Glutamatergic neuron (in vitro differentiated cells): ENCODE data around the gene TEX54. TPM values are rescaled to one million over a fixed set of nuclear protein-coding genes. Genes with fewer than 3 reads are reported as not detected.

ENCODE experiments used
- DNase-seq: peaks from one replicate; pipeline ENCODE4 v3.0.0; 2022
- H3K27ac Mint-ChIP-seq: one replicate; pipeline ENCODE4 v1.8.0; 2020; ENCODE audit warnings: mild to moderate bottlenecking, mixed read lengths, inconsistent platforms; ENCODE audit not compliant: unreplicated experiment
- H3K27me3 Mint-ChIP-seq: one replicate; pipeline ENCODE4 v1.8.0; 2020; ENCODE audit warnings: mild to moderate bottlenecking, moderate library complexity, mixed read lengths, inconsistent platforms; ENCODE audit not compliant: unreplicated experiment
- H3K36me3 Mint-ChIP-seq: one replicate; pipeline ENCODE4 v1.8.0; 2020; ENCODE audit warnings: mild to moderate bottlenecking, mixed read lengths, inconsistent platforms; ENCODE audit not compliant: unreplicated experiment
- H3K4me1 Mint-ChIP-seq: one replicate; pipeline ENCODE4 v1.8.0; 2020; ENCODE audit warnings: mild to moderate bottlenecking, low read depth, mixed read lengths, inconsistent platforms; ENCODE audit not compliant: unreplicated experiment
- H3K4me3 Mint-ChIP-seq: one replicate; pipeline ENCODE4 v1.8.0; 2020; ENCODE audit warnings: mild to moderate bottlenecking, mixed read lengths, inconsistent platforms; ENCODE audit not compliant: unreplicated experiment
- H3K9me3 Mint-ChIP-seq: one replicate; pipeline ENCODE4 v1.8.0; 2020; ENCODE audit warnings: mild to moderate bottlenecking, moderate library complexity, mixed read lengths, inconsistent platforms; ENCODE audit not compliant: unreplicated experiment
- microRNA-seq: library from miRNA; unstranded; fragments of <30 nt; microRNA quantifications from one replicate; pipeline ENCODE4, GENCODE V29; 2020; ENCODE audit not compliant: unreplicated experiment
- total RNA-seq: library from RNA; stranded (reverse); fragmentation: NEBNext Ultra II Directional; extraction: Animal tissue kit (Norgen Biotek cat#: 25700); gene quantifications from one replicate; pipeline ENCODE4 v1.2.1, GENCODE V29; 2021; ENCODE audit not compliant: unreplicated experiment
- TF ChIP-seq, protein P1 (sequence below): fragments of 200-600 bp; sonication (generic); IDR thresholded peaks from one replicate; pipeline ENCODE4 v1.5.0; 2021; ENCODE audit not compliant: partially characterized antibody, unreplicated experiment

Gene TEX54
- total RNA-seq, 1 donor from 2014 or later = 1.0 TPM

DNA sequence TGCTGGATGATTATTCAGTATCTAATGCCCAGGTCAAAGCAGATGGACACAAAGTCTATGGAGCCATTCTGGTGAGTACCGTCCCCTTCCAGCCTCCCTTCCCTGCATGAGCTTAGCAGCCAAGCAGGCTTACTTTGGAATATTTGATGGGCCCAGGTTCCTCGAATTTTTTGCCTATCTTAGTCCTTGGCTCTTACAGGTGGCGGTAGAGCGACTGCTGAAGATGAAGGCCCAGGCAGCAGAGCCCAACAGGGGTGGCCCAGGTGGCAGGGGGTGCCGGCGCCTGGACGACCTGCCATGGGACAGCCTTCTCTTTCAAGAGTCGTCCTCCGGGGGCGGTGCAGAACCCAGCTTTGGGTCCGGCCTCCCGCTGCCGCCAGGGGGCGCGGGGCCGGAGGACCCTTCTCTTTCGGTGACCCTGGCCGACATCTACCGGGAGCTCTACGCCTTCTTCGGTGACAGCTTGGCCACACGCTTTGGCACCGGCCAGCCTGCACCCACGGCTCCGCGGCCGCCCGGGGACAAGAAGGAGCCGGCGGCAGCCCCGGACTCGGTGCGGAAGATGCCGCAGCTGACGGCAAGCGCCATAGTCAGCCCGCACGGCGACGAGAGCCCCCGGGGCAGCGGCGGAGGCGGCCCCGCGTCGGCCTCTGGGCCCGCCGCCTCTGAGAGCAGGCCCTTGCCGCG, 46.2 kb downstream of the TEX54 start:
- peak overlapping the region; percentile 82 for H3K27ac Mint-ChIP-seq
- peak overlapping the region; percentile 79 for H3K4me3 Mint-ChIP-seq
- H3K36me3 Mint-ChIP-seq = no peaks in the 10 kb centered on the region
- peaks cover 2% of the 10 kb centered on the region for H3K27me3 Mint-ChIP-seq
- peaks cover 4% of the 10 kb centered on the region for H3K4me1 Mint-ChIP-seq
- DNase-seq = peak; percentile 92
- TF ChIP-seq, protein P1, sequence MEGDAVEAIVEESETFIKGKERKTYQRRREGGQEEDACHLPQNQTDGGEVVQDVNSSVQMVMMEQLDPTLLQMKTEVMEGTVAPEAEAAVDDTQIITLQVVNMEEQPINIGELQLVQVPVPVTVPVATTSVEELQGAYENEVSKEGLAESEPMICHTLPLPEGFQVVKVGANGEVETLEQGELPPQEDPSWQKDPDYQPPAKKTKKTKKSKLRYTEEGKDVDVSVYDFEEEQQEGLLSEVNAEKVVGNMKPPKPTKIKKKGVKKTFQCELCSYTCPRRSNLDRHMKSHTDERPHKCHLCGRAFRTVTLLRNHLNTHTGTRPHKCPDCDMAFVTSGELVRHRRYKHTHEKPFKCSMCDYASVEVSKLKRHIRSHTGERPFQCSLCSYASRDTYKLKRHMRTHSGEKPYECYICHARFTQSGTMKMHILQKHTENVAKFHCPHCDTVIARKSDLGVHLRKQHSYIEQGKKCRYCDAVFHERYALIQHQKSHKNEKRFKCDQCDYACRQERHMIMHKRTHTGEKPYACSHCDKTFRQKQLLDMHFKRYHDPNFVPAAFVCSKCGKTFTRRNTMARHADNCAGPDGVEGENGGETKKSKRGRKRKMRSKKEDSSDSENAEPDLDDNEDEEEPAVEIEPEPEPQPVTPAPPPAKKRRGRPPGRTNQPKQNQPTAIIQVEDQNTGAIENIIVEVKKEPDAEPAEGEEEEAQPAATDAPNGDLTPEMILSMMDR = peak; percentile 98
- peaks cover 2% of the 10 kb centered on the region for H3K9me3 Mint-ChIP-seq

GRCh38 chr11:62782753-62783152, 49.9 kb downstream of the TEX54 start:
- H3K4me1 Mint-ChIP-seq = peaks cover 1% of the 10 kb centered on the region
- no peak overlapping the region for H3K27ac Mint-ChIP-seq
- no peak for DNase-seq
- peaks cover 1% of the 10 kb centered on the region for H3K27me3 Mint-ChIP-seq
- no peaks in the 10 kb centered on the region for H3K36me3 Mint-ChIP-seq
- peaks cover 2% of the 10 kb centered on the region for H3K9me3 Mint-ChIP-seq
- TF ChIP-seq, protein P1 = no peak
- no peak overlapping the region for H3K4me3 Mint-ChIP-seq

Small RNA genes lying within 50 kb of the gene (microRNA-seq; reads per million reads assigned to microRNA genes)
- gene MIR6514 (7.2 reads per million, percentile 40 among the genes with 10 or more reads in this experiment), gene MIR6748 (0.55 reads per million)

Other genes starting within 250 kb of the TEX54 start
- 29.7 TPM for gene TUT1, start 241.3 kb downstream of the TEX54 start, total RNA-seq
- 172 TPM for gene MTA2, start 231.0 kb downstream of the TEX54 start, total RNA-seq
- 26.7 TPM for gene EML3, start 220.1 kb downstream of the TEX54 start, total RNA-seq
- gene ROM1, start 219.6 kb downstream of the TEX54 start, total RNA-seq = 1.3 TPM
- gene B3GAT3, start 210.9 kb downstream of the TEX54 start, total RNA-seq = 71.6 TPM
- gene GANAB, start 186.2 kb downstream of the TEX54 start, total RNA-seq = 213 TPM
- 20.9 TPM for gene INTS5, start 179.5 kb downstream of the TEX54 start, total RNA-seq
- 73.6 TPM for gene C11orf98, start 167.6 kb downstream of the TEX54 start, total RNA-seq
- 15.7 TPM for gene CSKMT, start 167.5 kb downstream of the TEX54 start, total RNA-seq
- 5.7 TPM for gene UQCC3, start 161.2 kb downstream of the TEX54 start, total RNA-seq
- 4.6 TPM for gene LBHD1, start 160.6 kb downstream of the TEX54 start, total RNA-seq
- 146 TPM for gene UBXN1, start 153.8 kb downstream of the TEX54 start, total RNA-seq
- gene LRRN4CL, start 143.3 kb downstream of the TEX54 start, total RNA-seq = 1.8 TPM
- gene BSCL2, start 125.4 kb downstream of the TEX54 start, total RNA-seq = 550 TPM
- 266 TPM for gene GNG3, start 125.2 kb downstream of the TEX54 start, total RNA-seq
- 58.6 TPM for gene HNRNPUL2, start 105.4 kb downstream of the TEX54 start, total RNA-seq
- 34.1 TPM for gene TTC9C, start 104.4 kb downstream of the TEX54 start, total RNA-seq
- 14.6 TPM for gene ZBTB3, start 78.7 kb downstream of the TEX54 start, total RNA-seq
- 92.5 TPM for gene POLR2G, start 71.3 kb downstream of the TEX54 start, total RNA-seq
- gene TAF6L, start 61.4 kb downstream of the TEX54 start, total RNA-seq = 39.4 TPM
- gene TMEM179B, start 45.4 kb downstream of the TEX54 start, total RNA-seq = 28.2 TPM
- gene TMEM223, start 40.8 kb downstream of the TEX54 start, total RNA-seq = 17.4 TPM
- 104 TPM for gene NXF1, start 27.4 kb downstream of the TEX54 start, total RNA-seq
- gene STX5, start 790 bp downstream of the TEX54 start, total RNA-seq = 40.7 TPM
- gene WDR74, start 6.7 kb upstream of the TEX54 start, total RNA-seq = 69.0 TPM
- 221 TPM for gene SLC3A2, start 48.1 kb upstream of the TEX54 start, total RNA-seq
- gene CHRM1, start 88.5 kb upstream of the TEX54 start, total RNA-seq = not detected
- gene SLC22A6, start 152.1 kb upstream of the TEX54 start, total RNA-seq = not detected
- gene SLC22A8, start 183.0 kb upstream of the TEX54 start, total RNA-seq = not detected